Measurements from ENCODE around the gene ZBTB45. TPM values are rescaled to one million over a fixed set of nuclear protein-coding genes. Genes with fewer than 3 reads are reported as not detected.

ZBTB45 gene
- total RNA-seq, 1 donor, result 9.9 TPM

DNA sequence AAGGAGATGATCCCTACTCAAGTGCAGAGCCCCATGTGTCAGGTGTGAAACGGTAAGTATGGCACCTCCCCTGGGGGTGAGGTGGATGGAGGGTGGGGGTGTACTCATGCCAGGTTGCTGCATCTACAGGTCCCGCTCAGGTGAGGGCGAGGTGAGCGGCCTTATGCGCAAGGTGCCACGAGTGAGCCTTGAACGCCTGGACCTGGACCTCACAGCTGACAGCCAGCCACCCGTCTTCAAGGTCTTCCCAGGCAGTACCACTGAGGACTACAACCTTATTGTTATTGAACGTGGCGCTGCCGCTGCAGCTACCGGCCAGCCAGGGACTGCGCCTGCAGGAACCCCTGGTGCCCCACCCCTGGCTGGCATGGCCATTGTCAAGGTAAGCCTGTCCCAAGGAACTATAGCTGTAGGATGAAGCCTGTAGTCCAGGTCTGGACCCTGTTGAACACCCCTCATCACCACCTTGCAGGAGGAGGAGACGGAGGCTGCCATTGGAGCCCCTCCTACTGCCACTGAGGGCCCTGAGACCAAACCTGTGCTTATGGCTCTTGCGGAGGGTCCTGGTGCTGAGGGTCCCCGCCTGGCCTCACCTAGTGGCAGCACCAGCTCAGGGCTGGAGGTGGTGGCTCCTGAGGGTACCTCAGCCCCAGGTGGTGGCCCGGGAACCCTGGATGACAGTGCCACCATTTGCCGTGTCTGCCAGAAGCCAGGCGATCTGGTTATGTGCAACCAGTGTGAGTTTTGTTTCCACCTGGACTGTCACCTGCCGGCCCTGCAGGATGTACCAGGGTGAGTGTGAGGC, 29.5 kb upstream of the ZBTB45 start:
- no peak for DNase-seq (ENCODE audit: low read depth)
- TF ChIP-seq, protein P1, sequence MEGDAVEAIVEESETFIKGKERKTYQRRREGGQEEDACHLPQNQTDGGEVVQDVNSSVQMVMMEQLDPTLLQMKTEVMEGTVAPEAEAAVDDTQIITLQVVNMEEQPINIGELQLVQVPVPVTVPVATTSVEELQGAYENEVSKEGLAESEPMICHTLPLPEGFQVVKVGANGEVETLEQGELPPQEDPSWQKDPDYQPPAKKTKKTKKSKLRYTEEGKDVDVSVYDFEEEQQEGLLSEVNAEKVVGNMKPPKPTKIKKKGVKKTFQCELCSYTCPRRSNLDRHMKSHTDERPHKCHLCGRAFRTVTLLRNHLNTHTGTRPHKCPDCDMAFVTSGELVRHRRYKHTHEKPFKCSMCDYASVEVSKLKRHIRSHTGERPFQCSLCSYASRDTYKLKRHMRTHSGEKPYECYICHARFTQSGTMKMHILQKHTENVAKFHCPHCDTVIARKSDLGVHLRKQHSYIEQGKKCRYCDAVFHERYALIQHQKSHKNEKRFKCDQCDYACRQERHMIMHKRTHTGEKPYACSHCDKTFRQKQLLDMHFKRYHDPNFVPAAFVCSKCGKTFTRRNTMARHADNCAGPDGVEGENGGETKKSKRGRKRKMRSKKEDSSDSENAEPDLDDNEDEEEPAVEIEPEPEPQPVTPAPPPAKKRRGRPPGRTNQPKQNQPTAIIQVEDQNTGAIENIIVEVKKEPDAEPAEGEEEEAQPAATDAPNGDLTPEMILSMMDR (IDR thresholded peaks at IDR 0.05; ENCODE audit: insufficient read depth, low read length), result no peak
- H3K4me3 ChIP-seq (ENCODE audit: low read depth, low read length), result no peak overlapping the region

DNA sequence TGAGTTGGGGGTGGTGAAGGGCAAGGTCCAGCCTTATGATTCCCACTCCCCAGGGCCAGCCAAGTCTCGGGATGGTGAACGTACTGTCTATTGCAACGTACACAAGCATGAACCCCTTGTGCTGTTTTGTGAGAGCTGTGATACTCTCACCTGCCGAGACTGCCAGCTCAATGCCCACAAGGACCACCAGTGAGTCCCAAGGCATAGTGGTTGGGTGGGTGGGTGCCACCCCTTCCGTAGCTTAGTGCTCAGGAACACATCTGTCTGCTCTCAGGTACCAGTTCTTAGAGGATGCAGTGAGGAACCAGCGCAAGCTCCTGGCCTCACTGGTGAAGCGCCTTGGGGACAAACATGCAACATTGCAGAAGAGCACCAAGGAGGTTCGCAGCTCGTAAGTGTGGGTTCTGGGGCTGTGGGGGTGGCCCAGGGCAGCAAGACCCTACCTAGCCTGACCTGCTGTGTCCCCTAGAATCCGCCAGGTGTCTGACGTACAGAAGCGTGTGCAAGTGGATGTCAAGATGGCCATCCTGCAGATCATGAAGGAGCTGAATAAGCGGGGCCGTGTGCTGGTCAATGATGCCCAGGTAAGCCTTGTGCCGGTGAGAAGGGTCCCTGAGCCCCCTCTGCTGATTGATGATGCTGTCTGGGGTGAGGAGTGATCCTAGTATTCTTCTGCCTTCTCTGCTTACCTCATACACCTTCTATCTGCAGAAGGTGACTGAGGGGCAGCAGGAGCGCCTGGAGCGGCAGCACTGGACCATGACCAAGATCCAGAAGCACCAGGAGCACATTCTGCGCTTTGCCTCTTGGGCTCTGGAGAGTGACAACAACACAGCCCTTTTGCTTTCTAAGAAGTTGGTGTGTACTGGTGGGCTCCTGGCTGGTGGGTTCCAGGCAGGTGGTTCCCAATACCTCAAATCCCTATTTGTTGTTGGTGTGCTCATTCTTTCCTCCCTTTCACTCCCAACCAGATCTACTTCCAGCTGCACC, 28.0 kb upstream of the ZBTB45 start:
- peak overlapping the region; percentile 31 for H3K4me3 ChIP-seq (ENCODE audit: low read depth, low read length)
- DNase-seq (ENCODE audit: low read depth), result no peak

DNA sequence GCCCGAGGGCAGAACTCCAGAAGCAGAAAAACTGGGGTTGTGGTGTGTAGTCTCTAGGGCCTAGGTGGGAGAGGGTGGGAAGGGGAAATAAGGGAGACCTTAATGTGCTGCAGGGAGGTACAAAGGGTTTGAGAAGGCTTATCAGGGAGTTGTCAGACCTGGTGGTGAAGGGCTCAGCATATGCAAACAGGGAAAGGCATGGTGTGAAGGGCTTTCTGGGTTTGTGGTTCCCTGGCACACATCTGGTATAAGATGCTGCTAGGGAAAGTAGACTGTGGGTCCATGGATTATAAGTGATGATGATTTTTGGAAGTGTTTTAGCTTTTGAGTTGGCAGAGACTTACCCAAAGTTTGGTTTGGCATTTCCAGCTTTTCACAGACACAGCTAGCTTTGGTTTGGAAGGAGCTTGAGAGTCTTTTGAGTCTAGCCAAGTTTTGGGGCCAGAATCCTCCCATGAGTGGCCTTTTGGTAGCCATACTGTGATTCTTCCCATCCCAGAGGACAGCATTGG, 26.5 kb upstream of the ZBTB45 start:
- TF ChIP-seq, protein P1 (IDR thresholded peaks at IDR 0.05; ENCODE audit: insufficient read depth, low read length), result no peak
- peak overlapping the region; percentile 92 for H3K4me3 ChIP-seq (ENCODE audit: low read depth, low read length)
- no peak for DNase-seq (ENCODE audit: low read depth)

More for the DNA sequence above, 28.0 kb upstream of the ZBTB45 start:
- TF ChIP-seq, protein P1 (IDR thresholded peaks at IDR 0.05; ENCODE audit: insufficient read depth, low read length), result no peak

DNA sequence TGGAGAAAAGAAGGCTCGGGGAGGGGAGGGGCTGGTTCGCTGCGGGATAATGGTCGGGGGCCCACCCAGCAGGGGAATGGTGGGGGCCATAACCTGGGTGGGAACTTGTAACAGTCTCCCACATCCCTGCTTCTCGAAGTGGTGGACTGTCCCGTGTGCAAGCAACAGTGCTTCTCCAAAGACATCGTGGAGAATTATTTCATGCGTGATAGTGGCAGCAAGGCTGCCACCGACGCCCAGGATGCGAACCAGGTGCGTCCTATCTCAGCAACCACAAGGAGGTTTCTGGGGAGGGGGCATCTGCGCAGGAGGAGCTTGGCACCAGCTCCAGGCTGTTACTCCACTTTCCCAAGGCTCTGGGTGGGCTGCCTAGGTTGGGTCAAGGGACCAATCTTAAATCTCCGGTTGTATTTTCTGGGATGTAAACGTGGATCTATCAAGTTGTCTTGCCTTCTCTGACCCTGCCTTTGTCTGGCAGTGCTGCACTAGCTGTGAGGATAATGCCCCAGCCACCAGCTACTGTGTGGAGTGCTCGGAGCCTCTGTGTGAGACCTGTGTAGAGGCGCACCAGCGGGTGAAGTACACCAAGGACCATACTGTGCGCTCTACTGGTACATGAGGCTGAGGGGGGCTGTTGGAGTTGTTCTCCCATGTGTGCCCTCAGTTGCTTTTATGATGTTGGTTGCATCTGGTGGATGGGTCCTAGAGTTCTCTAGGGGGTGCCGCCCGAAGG, 25.8 kb upstream of the ZBTB45 start:
- TF ChIP-seq, protein P1 (IDR thresholded peaks at IDR 0.05; ENCODE audit: insufficient read depth, low read length), result no peak
- peak overlapping the region; percentile 92 for H3K4me3 ChIP-seq (ENCODE audit: low read depth, low read length)
- no peak for DNase-seq (ENCODE audit: low read depth)

DNA sequence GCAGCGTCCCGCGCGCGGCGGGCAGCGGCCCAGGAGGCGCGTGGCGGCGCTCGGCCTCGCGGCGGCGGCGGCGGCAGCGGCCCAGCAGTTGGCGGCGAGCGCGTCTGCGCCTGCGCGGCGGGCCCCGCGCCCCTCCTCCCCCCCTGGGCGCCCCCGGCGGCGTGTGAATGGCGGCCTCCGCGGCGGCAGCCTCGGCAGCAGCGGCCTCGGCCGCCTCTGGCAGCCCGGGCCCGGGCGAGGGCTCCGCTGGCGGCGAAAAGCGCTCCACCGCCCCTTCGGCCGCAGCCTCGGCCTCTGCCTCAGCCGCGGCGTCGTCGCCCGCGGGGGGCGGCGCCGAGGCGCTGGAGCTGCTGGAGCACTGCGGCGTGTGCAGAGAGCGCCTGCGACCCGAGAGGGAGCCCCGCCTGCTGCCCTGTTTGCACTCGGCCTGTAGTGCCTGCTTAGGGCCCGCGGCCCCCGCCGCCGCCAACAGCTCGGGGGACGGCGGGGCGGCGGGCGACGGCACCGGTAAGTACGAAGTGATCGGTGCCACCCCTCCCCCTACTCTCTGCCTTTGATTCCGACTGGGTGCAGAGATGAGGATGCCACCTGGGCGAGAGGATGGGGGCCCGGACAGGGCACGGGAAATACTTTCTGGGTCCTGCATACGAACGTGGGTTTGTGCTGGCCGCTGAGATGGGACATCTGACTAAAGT, 25.1 kb upstream of the ZBTB45 start:
- TF ChIP-seq, protein P1 (IDR thresholded peaks at IDR 0.05; ENCODE audit: insufficient read depth, low read length), result no peak
- H3K4me3 ChIP-seq (ENCODE audit: low read depth, low read length), result peak overlapping the region; percentile 92
- DNase-seq (ENCODE audit: low read depth), result peak; percentile 51

Data from fibroblast of the aortic adventitia (primary cell).